NCI-H2081 (cell line): ENCODE results near the gene FBXO33.

ENCODE experiments used
- DNase-seq, 2 experiments: peaks; one replicate each; lab custom pipeline; 2025; lab: John Stamatoyannopoulos, UW

FBXO33 gene

DNA sequence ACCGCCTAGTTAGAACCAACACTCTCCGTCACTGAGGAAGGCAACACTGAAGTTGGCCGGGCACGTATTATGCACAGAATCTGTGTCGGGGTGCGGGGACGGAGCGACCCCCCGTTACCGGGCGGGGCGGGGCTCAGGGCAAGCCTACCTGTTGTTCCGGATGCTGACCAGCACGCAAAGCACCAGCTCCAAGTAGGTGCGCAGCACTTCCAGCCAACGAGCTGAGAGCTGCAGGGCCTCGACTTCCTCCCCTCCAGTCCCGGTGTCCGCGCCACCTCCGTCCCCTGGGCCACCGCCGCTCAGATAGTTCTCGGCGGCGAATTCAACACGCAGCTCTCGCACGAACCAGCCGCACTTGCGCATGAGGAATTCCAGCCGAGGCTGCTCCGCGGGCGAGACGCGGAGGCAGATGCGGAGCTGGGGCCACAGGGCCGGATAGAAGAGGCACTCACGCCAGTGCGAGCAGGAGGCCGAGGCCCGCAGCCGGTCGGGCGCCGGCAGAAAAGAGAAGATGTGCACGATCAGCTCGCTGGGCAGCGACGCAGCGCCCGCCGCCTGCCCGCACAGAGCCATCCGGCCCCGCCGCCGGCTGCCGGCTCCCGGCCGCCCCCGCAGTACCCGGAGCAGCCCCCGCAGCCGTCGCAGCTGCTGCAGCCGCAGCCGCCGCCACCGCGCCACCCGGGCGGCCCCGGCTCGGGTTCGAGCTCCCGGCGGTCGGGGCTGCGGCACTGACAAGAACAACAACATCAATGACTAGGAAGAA, 636 bp downstream of the FBXO33 start:
- DNase-seq, result peak; percentile 21 to 27

DNA sequence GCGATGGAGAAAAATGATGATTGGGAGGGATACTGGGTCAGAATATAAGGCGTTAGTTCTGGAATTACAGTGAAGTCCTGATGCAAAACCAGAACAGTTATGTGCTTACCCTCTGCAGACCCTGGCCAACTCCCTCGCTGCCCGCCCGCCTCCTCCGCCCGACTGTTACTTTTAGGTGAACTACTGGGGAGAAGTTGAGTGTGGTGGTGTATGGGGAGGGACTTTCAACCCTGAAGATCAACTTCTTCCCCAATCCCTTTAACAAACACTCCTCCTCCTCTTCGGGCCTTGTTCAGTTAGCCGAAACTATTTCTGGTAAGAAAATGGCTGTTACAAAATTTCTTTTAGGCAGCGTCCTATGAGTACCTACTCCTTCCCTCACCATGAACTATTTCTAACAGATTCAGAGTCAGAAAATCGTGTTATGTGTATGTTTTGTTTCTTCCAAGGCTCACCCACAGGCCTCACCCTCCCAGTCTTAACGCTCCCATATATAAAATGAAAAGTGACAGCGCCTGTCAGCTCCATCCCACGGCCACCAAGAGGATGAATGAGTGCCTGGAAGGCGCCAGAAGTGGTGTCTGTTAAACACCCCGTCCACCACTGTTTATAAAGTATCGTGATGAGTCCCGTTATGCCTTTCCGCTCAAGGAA, 1.3 kb downstream of the FBXO33 start:
- no peak for DNase-seq

DNA sequence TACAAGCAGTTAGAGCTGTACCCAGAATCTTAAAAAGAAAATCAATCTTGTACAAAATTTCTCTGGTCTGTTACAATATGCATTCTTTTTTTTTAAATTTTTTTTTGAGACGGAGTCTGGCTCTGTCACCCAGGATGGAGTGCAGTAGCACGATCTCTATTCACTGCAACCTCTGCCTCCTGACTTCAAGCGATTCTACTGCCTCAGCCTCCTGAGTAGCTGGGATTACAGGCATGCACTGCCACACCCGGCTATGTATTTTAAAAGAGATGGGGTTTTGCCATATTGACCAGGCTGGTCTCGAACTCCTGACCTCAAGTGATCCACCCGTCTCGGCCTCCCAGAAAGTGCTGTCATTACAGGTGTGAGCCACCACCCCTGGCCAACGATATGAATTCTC, 4.1 kb downstream of the FBXO33 start:
- DNase-seq, result no peak

DNA sequence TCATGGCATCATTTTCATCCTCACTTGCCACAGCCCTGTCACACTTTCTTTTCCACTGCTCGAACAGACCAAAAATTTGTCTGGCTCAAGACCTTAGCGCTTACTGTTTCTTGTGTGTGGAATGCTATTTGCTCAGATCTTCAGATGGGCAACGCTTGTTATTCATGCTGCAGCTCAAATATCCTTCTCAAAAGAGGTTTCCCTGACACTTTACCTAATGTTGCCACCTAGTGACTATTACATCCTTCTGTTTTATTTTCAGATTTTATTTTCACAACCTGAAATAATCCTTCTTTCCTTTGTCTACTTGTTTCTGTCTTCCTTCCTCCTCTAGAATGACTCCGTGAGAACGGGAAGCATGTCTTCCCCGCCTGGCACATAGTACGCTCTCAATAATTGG, 5.6 kb downstream of the FBXO33 start:
- peak in 1 of 2 experiments; percentile 49 for DNase-seq

GRCh38 chr14:39425947-39426346, 6.3 kb downstream of the FBXO33 start:
- DNase-seq, result no peak

DNA sequence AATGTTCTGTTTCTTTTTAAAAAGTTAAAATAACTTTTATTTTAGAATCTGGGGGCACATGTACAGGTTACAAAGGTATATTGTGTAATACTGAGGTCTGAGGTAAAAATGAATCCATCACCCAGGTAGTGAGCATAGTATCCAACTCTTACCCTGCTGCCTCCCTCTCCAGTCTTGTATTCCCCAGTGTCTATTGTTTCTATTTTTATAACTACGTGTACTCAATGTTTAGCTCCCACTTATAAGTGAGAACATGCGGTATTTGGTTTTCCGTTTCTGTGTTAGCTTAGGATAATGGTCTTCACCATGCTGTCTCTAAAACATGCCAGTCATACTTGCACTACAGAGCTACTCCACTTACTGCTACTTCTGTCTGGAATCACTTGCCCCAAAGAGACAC, 8.4 kb downstream of the FBXO33 start:
- no peak for DNase-seq

- no peak for DNase-seq
Measured at GRCh38 chr14:39422243-39422642, 10.0 kb downstream of the FBXO33 start.

DNA sequence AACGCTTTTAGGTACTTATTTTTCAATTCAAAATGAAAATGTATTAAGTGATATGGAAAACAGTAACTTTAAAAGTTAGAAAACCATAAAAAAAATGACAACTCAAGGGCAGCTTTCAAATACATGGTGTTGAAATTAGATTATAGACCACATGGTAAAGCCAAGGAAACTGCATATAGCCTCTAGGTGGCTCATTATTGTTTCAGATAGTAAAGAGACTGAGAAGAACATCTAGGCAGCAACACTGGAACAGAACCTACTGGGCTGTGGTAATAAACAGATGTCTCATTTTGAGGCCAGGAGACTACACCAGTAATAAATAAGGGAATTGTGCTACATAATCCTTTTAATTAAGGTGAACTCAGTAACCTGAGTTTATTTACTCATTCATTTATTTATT, 13.0 kb downstream of the FBXO33 start:
- DNase-seq, result no peak

- peak in 1 of 2 experiments; percentile 8 for DNase-seq
Measured at GRCh38 chr14:39417014-39417413, 15.2 kb downstream of the FBXO33 start.

DNA sequence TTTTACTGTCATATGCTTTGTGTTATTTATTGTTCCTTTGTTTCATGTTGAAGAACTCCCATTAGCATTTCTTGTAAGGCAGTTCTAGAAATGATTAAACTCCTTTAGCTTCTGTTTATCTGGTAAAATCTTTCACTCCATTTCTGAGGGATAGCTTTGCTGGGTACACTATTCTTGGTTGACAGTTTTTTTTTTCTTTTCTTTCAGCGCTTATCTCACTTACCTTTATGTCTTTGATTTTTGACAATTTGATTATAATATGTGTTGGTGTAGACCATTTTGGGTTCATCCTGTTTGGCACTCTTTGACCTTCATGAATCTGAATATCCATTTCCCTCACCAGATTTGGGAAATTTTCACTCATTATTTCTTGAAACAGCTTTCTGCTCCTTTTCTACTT, 16.2 kb downstream of the FBXO33 start:
- DNase-seq, result no peak

DNA sequence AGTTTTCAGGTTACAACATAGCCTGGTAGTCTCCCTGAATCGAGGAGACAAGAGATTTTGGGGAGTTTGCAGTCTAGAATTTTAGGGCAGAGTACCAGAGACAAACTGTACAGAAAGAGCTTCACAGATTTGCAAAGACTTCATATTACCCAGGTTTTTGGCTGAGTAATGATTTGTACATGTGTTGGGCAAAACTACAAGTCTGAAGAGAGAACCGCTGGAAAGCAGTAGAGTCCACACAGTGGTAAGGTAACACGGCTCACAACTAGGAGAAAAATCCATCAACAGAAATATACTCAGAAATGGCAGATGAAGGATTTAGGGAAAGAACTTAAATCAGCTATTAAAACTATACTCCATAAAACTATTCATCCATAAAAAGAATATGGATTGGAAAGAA, 25.7 kb downstream of the FBXO33 start:
- DNase-seq, result no peak

DNA sequence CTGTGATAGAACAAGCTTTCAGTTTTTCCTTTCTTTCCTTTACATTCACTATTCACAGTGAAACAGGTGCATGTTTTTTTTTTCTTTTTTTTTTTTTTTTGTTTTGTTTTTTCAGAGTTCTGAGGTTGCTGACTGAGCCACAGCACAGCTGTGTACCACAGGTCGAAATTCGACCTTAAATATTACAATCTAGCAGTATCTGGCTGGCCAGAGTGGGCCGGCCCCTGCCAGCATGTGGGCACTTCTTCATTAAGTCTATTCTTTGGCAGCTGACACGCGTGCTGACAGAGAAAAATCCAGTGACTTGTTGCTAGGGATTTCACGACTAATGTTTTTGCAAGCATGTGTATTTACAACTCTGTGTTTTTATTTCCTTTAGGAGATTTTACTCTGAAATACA, 33.9 kb downstream of the FBXO33 start:
- DNase-seq, result no peak

DNA sequence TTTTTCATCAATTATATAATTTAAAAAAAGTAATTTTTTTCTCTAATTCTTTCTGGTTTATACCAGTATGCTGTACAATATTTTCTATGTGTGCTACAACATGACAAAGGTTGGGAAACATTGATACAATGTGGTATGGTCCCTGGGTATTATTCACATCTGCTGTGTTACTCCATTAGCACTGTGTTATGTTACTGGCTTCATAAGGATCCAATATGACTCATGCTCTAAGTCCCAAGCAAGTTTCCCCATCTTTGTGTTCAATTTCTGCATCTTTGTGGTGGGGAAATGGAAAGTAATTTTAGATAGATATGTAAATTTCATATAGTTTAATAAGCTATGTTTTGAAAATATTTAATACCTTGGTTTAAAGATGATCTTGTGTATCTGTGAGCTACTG, 35.8 kb downstream of the FBXO33 start:
- DNase-seq, result no peak

DNA sequence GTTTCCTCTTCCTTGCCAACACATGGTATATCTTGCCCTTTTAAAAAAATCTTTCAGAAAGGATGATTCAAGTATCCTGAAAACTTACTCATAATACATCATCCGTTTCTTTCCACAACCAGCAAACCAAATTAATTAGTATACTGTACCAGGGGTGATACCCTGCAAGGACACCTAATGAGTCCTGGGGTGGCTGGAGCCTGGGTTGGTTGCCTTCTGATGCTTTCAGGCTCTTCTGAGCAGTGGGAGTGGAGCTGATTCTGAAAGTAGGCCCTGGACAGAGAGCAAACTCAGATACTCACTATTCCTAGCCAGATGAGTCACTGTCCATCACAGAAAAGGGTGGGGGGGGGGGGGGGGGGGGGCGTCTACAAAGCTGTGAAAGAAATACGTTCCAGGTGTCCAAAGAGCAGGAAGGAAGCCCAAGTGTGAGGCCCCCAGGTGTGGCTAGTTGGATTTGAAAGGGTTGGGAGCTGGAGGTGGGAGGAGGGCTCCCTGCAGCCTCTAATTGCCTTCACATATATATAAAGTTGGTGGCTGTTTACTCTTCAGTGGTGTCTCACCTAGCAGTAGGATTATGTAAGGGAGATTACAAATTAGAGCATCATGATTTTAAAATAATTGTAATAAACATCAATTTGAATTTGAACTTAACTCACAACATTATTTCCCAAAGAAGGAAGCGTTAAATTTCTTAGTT, 36.5 kb downstream of the FBXO33 start:
- peak in 1 of 2 experiments; percentile 25 for DNase-seq

- no peak for DNase-seq
Measured at GRCh38 chr14:39393289-39393688, 38.9 kb downstream of the FBXO33 start.

- no peak for DNase-seq
Measured at GRCh38 chr14:39384177-39384576, 48.1 kb downstream of the FBXO33 start.

GRCh38 chr14:39383741-39384140, 48.5 kb downstream of the FBXO33 start:
- no peak for DNase-seq

- no peak for DNase-seq
Measured at GRCh38 chr14:39383026-39383660, 49.1 kb downstream of the FBXO33 start.

DNA sequence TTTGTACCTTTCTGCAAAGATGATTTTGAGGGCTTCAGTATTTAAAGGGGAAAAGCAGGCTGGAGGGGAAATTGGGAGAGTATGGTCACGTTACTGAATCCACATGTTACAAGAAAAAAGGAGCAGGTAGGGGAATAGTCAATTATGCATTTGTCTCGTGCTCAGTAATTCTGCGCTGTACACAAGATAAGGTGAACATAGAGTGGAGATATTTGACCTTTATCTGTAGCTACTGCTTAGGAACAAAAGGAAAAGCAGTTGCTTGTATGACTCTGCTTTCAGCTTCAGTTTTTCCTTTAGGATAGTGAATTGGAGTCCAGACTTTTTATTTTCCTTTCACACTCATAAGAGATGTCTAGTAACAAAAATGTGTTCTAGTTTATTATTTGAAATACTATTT, 49.8 kb downstream of the FBXO33 start:
- DNase-seq, result no peak

DNA sequence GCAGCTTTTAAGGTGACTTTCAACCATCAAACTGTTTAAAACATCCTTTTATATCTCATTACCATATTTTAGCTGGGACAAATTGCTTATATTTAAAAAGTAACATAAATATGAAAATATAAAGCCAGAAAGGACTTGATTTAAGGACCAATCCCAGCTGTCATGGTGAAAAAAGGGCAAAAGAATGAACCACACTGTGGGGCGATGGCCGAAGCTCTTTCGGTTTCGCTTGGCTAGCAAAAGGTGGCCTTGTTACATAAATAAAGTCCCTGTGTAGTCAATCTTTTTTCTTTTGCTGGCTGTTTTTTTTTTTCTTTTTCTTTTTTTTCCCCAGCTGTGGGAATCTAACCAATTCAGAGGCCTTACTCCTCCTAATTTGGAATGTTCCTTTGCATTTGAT, 50.9 kb downstream of the FBXO33 start:
- DNase-seq, result no peak

DNA sequence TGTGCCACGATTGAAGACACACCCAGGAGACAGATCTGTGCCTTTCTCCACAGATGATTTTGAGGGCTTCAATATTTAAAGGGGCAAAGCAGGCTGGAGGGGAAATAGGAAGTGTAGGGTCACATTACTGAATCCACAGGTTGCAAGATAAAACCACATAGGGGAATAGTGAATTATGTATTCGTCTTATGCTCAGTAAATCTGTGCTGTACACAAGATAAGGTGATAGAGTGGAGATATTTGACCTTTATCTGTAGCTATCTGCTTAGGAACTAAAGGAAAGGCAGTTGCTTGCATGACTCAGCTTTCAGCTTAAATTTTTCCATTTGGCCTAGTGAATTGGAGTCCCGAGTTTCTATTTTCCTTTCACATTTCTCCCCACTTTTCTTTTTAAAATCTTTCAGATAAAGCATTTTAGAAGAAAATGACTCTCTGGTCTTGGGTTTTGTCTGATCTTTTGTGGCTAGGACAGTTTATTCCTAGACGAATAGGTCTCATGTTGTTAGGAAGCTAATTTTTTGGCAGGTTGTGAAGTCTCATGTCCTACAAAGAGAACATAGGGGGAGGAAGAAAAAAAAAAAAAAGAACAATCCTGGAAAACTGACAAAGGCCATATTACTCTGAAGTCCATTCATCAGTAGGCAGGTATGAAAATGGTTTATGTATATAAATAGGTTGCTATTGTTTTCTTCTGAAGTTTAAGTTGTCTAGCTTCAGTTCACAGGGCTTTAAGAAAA, 55.4 kb downstream of the FBXO33 start:
- DNase-seq, result no peak

DNA sequence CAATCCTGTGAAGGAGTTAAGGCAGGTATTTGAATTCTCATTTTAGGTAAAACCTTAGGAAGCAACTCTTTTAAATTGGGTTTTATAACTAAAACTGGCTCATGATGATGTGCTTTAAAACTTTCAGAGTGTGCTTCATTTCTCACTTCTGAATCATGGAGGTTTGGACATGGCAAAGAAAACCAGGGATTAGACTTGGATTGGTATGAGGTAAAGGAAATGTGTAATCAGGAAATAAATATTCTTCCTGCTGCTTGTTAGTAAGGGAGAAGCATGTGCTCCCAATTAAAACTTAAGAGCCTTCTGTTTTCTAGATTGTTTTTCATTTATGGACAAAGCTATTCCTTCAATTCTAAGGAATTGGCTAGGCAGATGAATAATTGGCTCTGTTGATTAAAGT, 57.4 kb downstream of the FBXO33 start:
- no peak for DNase-seq
